H1 (cell line): Measurements from ENCODE around the gene UCN. TPM values are rescaled to one million over a fixed set of nuclear protein-coding genes. Genes with fewer than 3 reads are reported as not detected.

Experiments
- CTCF ChIA-PET: fragments of 300-600 bp; sonication (Branson Sonifier 250); formaldehyde crosslinking; loops from one replicate; lab custom pipeline; 2021; ENCODE audit not compliant: partially characterized antibody; lab: Charles Lee
- POLR2A ChIA-PET: fragments of 300-600 bp; sonication (Branson Sonifier 250); formaldehyde crosslinking; loops from one replicate; lab custom pipeline; 2021; ENCODE audit warnings: inconsistent platforms; ENCODE audit not compliant: partially characterized antibody; lab: Charles Lee
- DNase-seq, 2 experiments: peaks; one replicate each; pipeline versions ENCODE4 v3.0.0 to v3.0.0-alpha.2; 2010 to 2022; ENCODE audit warnings: low spot score in 2 of 2, low read depth in 1 of 2, mixed read lengths in 1 of 2
- FAIRE-seq: peaks from 2 replicates; lab custom pipeline; 2011; peaks lifted over from hg19 to GRCh38; lab: Jason Lieb, UNC
- H2AFZ ChIP-seq: 2 replicates; pipeline ENCODE4 v1.8.1; 2012; ENCODE audit warnings: low read length, inconsistent platforms
- H2AK5ac ChIP-seq: 2 replicates; pipeline ENCODE4 v1.6.1; 2013; ENCODE audit warnings: low read depth, low read length
- H2BK120ac ChIP-seq: replicated peaks from 2 replicates; pipeline ENCODE3; 2013; ENCODE audit warnings: low read depth, low read length, inconsistent platforms
- H2BK12ac ChIP-seq: 2 replicates; pipeline ENCODE4 v1.6.1; 2013; ENCODE audit warnings: low read depth, low read length
- H2BK15ac ChIP-seq: 2 replicates; pipeline ENCODE4 v1.6.1; 2013; ENCODE audit warnings: low read length
- H2BK20ac ChIP-seq: 2 replicates; pipeline ENCODE4 v1.6.1; 2013; ENCODE audit warnings: low read length
- H2BK5ac ChIP-seq: 2 replicates; pipeline ENCODE4 v1.6.1; 2013; ENCODE audit warnings: low read depth, low read length
- H3K14ac ChIP-seq: 2 replicates; pipeline ENCODE4 v1.6.1; 2013; ENCODE audit warnings: inconsistent platforms; ENCODE audit not compliant: insufficient read length
- H3K18ac ChIP-seq: 2 replicates; pipeline ENCODE4 v1.6.1; 2013; ENCODE audit warnings: low read length; ENCODE audit errors: extremely low read depth
- H3K23ac ChIP-seq: 2 replicates; pipeline ENCODE4 v1.6.1; 2013; ENCODE audit warnings: inconsistent platforms; ENCODE audit not compliant: insufficient read length
- H3K23me2 ChIP-seq: 2 replicates; pipeline ENCODE4 v1.6.1; 2013; ENCODE audit warnings: low read depth, low read length
- H3K27ac ChIP-seq: 2 replicates; pipeline ENCODE4 v1.6.1; 2011; ENCODE audit warnings: low read depth, low read length, inconsistent platforms
- H3K27me3 ChIP-seq, 4 experiments: replicated peaks in 1 of 4; 1 replicate in 1 of 4; 2 replicates in 3 of 4; pipeline versions ENCODE4 v1.6.1 to v1.8.1; 2011 to 2013; ENCODE audit warnings: low read length in 3 of 4, mild to moderate bottlenecking in 3 of 4, inconsistent platforms in 2 of 4, mixed read lengths in 2 of 4, moderate library complexity in 1 of 4; ENCODE audit not compliant: control insufficient read depth in 3 of 4, insufficient read depth in 3 of 4; ENCODE audit errors: extremely low read depth in 1 of 4
- H3K36me3 ChIP-seq, 4 experiments: 2 replicates each; pipeline versions ENCODE4 v1.6.1 to v1.8.1; 2011 to 2013; ENCODE audit warnings: mild to moderate bottlenecking in 4 of 4, low read length in 3 of 4, moderate library complexity in 2 of 4, control low read depth in 1 of 4, inconsistent platforms in 1 of 4; ENCODE audit not compliant: insufficient read depth in 4 of 4, control insufficient read depth in 2 of 4
- H3K4ac ChIP-seq: replicated peaks from 2 replicates; pipeline ENCODE3; 2013; ENCODE audit warnings: low read length, low read depth, mixed read lengths, inconsistent platforms; ENCODE audit not compliant: insufficient read length
- H3K4me1 ChIP-seq, 4 experiments: replicated peaks in 1 of 4; 1 replicate in 1 of 4; 2 replicates in 3 of 4; pipeline versions ENCODE4 v1.6.1 to v1.8.1; 2011 to 2013; ENCODE audit warnings: low read length in 3 of 4, inconsistent platforms in 2 of 4, mixed read lengths in 1 of 4; ENCODE audit not compliant: insufficient read depth in 4 of 4, control insufficient read depth in 3 of 4
- H3K4me2 ChIP-seq, 2 experiments: 2 replicates each; pipeline versions ENCODE4 v1.6.1 to v1.8.1; 2011 to 2013; ENCODE audit warnings: low read depth in 2 of 2, low read length in 2 of 2, control low read depth in 1 of 2, inconsistent platforms in 1 of 2, mild to moderate bottlenecking in 1 of 2; ENCODE audit not compliant: insufficient read depth in 1 of 2
- H3K4me3 ChIP-seq, 4 experiments: fragments of 200-600, 300-600 bp in 1 of 4; sonication (generic), shearing (Covaris generic), sonication (Bioruptor Twin) in 1 of 4; 2 replicates each; pipeline versions ENCODE4 v1.5.1 to v1.8.1; 2011 to 2016; ENCODE audit warnings: low read length in 4 of 4, low read depth in 3 of 4, control low read depth in 2 of 4, inconsistent platforms in 2 of 4, mild to moderate bottlenecking in 2 of 4, mixed read lengths in 1 of 4, moderate library complexity in 1 of 4; ENCODE audit not compliant: insufficient read depth in 2 of 4; ENCODE audit errors: extremely low read depth in 1 of 4
- H3K56ac ChIP-seq: replicated peaks from 2 replicates; pipeline ENCODE3; 2013; ENCODE audit warnings: low read depth, mild to moderate bottlenecking, mixed read lengths, low read length, inconsistent platforms; ENCODE audit not compliant: insufficient read length
- H3K79me1 ChIP-seq: 2 replicates; pipeline ENCODE4 v1.6.1; 2013; ENCODE audit warnings: low read depth, low read length, control low read depth
- H3K79me2 ChIP-seq, 2 experiments: 2 replicates each; pipeline versions ENCODE4 v1.6.1 to v1.8.1; 2012 to 2013; ENCODE audit warnings: low read length in 2 of 2, mild to moderate bottlenecking in 2 of 2, inconsistent platforms in 1 of 2; ENCODE audit not compliant: insufficient read depth in 2 of 2, control insufficient read depth in 1 of 2
- H3K9ac ChIP-seq, 4 experiments: replicated peaks in 1 of 4; 1 replicate in 1 of 4; 2 replicates in 3 of 4; pipeline versions ENCODE4 v1.6.1 to v1.8.1; 2011 to 2013; ENCODE audit warnings: low read depth in 3 of 4, low read length in 3 of 4, control low read depth in 2 of 4, mild to moderate bottlenecking in 2 of 4, moderate library complexity in 2 of 4, inconsistent platforms in 1 of 4; ENCODE audit errors: extremely low read depth in 1 of 4
- H3K9me3 ChIP-seq, 2 experiments: 2 replicates each; pipeline versions ENCODE4 v1.6.1 to v1.8.1; 2012 to 2013; ENCODE audit warnings: mild to moderate bottlenecking in 2 of 2, moderate library complexity in 2 of 2, control low read depth in 1 of 2, inconsistent platforms in 1 of 2, low read depth in 1 of 2, low read length in 1 of 2, mixed read lengths in 1 of 2; ENCODE audit not compliant: insufficient read depth in 2 of 2
- H4K20me1 ChIP-seq, 2 experiments: replicated peaks in 1 of 2; 2 replicates each; pipeline versions ENCODE3 to v1.8.1; 2011 to 2013; ENCODE audit warnings: inconsistent platforms in 2 of 2, low read length in 2 of 2, mild to moderate bottlenecking in 1 of 2; ENCODE audit not compliant: insufficient read depth in 2 of 2, control insufficient read depth in 1 of 2
- H4K5ac ChIP-seq: 2 replicates; pipeline ENCODE4 v1.6.1; 2013; ENCODE audit warnings: low read length, low read depth, mixed read lengths, inconsistent platforms; ENCODE audit not compliant: insufficient read length
- H4K8ac ChIP-seq: 2 replicates; pipeline ENCODE4 v1.8.0; 2013; ENCODE audit warnings: mild to moderate bottlenecking, moderate library complexity, low read length, inconsistent platforms; ENCODE audit not compliant: insufficient read depth; ENCODE audit errors: extremely low read depth
- H4K91ac ChIP-seq: replicated peaks from 2 replicates; pipeline ENCODE3; 2013; ENCODE audit warnings: low read length, mixed read lengths, inconsistent platforms; ENCODE audit not compliant: insufficient read length
- JUN ChIP-seq: IDR thresholded peaks from 2 replicates; pipeline ENCODE4 v1.6.1; 2011; ENCODE audit warnings: low read depth, mild to moderate bottlenecking, improper control_type of control experiment, low read length
- KDM4A ChIP-seq: IDR thresholded peaks from one replicate; pipeline ENCODE4 v1.7.1; 2012; ENCODE audit warnings: low read depth, mild to moderate bottlenecking, moderate library complexity, low read length, inconsistent platforms; ENCODE audit not compliant: severe bottlenecking
- SUZ12 ChIP-seq: fragments of 200-600 bp; sonication (generic); IDR thresholded peaks from 2 replicates; pipeline ENCODE4 v1.6.1; 2012; ENCODE audit warnings: mild to moderate bottlenecking, inconsistent platforms, low read length, moderate library complexity, mixed read lengths
- WGBS, 2 experiments: shearing (Covaris generic) in 1 of 2; methylation state at CpG; one replicate each; pipeline versions ENCODE4 v1.1.6 to v1.1.7; 2013 to 2015; ENCODE audit warnings: low lambda C conversion rate in 2 of 2, mixed read lengths in 2 of 2, inconsistent platforms in 1 of 2, low coverage in 1 of 2, missing lambda C conversion rate in 1 of 2; ENCODE audit not compliant: insufficient replicate concordance in 2 of 2, insufficient coverage in 1 of 2, insufficient read length in 1 of 2; ENCODE audit errors: extremely low coverage in 1 of 2, missing lambda C conversion rate in 1 of 2; 5-methylcytosine and 5-hydroxymethylcytosine counted together
- polyA plus RNA-seq, 7 experiments: library from polyadenylated mRNA; depleted of rRNA in 3 of 7; stranded (reverse) in 5 of 7; unstranded in 2 of 7; fragments of >200 nt in 5 of 7; fragments of 200-250 nt in 2 of 7; gene quantifications; 1 replicate in 5 of 7; 2 replicates in 1 of 7; 4 replicates in 1 of 7; pipeline versions ENCODE4 v1.2.1 to v1.2.3, GENCODE V29; 2011 to 2013; ENCODE audit warnings: missing spikeins in 2 of 7, mixed read lengths in 2 of 7
- total RNA-seq: library from RNA; stranded (reverse); fragmentation: NEBNext Ultra II Directional; extraction: Animal tissue kit (Norgen Biotek cat#: 25700); gene quantifications from 2 replicates; pipeline ENCODE4 v1.2.1, GENCODE V29; 2021

UCN gene
- total and polyA plus RNA-seq, 2 of the 8 experiments (the other 6 are each of a cell fraction or from before 2014, with no cell fraction given), result 0.35 TPM; not detected in 1

DNA sequence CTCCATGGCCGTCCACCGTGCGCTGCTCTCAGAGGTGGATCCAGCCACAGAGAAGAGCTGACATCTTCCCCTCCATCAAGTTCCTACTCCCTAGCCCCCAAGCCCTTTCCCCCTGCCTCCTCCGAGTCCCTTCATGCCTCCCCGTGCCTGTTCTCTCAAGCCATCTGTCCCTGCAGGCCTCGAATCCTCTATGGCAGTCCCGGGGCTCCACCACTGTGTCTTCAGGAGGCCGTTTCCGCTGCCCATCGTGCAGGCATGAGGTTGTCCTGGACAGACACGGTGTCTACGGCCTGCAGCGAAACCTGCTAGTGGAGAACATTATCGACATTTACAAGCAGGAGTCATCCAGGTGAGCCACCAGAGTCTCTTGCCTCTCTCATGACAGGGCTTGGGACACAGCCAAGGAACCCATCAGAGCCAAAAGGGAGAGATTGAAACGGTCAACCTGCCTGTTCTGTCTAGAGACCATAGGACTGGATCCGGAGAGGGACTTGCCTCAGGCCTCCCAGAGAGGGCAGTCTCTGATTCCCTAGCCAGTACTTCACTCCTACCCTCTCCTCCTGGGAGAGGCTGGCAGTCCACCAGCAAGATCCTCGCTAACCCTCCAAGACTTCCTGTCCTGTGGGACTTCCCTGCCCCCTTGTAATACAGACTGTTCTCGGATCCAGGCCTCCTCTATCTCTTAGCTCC, 9.7 kb downstream of the UCN start:
- Histone ChIP-seq H3K56ac (no peak overlapping the region), H3K4me1 (peaks cover 0 to 2% (median 0%) of the 10 kb centered on the region in 4 experiments; a peak in 2 of 7 replicates), H3K4me3 (no peak overlapping the region), H2BK120ac (no peak overlapping the region), H3K36me3 (no peaks in the 10 kb centered on the region), H2BK5ac (no peak overlapping the region), H3K27ac (no peak overlapping the region), H3K23me2 (no peaks in the 10 kb centered on the region), H3K14ac (no peak overlapping the region), H3K4ac (no peak overlapping the region), H3K18ac (no peak overlapping the region), H2BK12ac (no peak overlapping the region), H3K27me3 (no peaks in the 10 kb centered on the region), H3K4me2 (no peak overlapping the region), H2AK5ac (no peak overlapping the region), H3K79me2 (no peaks in the 10 kb centered on the region), H2BK20ac (no peak overlapping the region), H3K79me1 (no peaks in the 10 kb centered on the region), H3K23ac (no peak overlapping the region), H4K91ac (no peak overlapping the region), H3K9me3 (no peaks in the 10 kb centered on the region), H4K20me1 (no peaks in the 10 kb centered on the region), H3K9ac (no peak overlapping the region), H2AFZ (no peak overlapping the region), H2BK15ac (no peak overlapping the region), H4K8ac (no peak overlapping the region), H4K5ac (no peak overlapping the region)
- TF ChIP-seq KDM4A (no peak), JUN (no peak), SUZ12 (no peak)
- ChIA-PET CTCF (interaction anchor here (0.8 to 12.3 kb wide), 9 partner anchors 12 to 186 kb away, joined by 3 to 413 read pairs (median 9); partner anchors contain the start of genes DNAJC5G, EIF2B4, MPV17 and SLC30A3), POLR2A (interaction anchor here (1.5 kb wide), 1 partner anchor 24 kb away, joined by 4 read pairs; the partner anchor contains the start of gene MPV17)
- WGBS, 2 experiments, result 92% methylated on average over 17 of the region's 18 CpGs; no CpG with 5 or more reads in 1 of the 2 experiments
- DNase-seq (no peak), FAIRE-seq (no peak)
